ENCODE data around the gene SRL. TPM values are rescaled to one million over a fixed set of nuclear protein-coding genes. Genes with fewer than 3 reads are reported as not detected.

The SRL gene
- total RNA-seq, 4 donors from 2014 or later = 1.2 to 3.4 (median 2.4) TPM

- H3K4me3 ChIP-seq = peak overlapping the region in 1 of 2 donors; percentile 4
Measured at GRCh38 chr16:4240624-4241023, 1.3 kb downstream of the SRL start.

DNA sequence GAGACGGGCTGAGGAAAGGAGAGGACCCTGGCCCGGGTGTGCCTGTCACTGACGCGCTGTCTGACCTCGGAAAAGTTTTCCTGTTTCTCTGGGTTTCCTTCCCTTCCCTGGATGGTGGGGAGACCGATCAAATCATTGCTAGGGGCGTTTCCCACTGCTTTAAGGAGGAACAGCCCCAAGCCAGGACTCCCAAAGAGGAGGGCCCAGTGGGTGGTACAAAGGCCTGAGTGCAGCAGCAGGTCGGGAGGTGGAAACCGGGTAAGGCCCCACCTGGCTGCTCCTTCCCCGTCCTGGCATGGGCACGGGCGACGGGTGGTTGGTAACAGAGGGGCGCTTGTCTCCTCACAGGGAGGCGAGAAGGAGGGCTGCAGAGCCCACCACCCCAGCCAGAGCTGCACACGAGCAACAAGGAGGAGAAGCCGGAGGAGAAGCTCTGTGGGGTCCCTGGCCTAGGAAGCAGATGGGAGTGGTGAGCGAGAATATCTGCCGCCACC is 2.2 kb downstream of the SRL start:
- WGBS, 2 donors (ENCODE audit: low coverage in 1 of 2) = 80 to 87% methylated on average over 2 to 5 of the region's 19 CpGs
- no peaks in the 10 kb centered on the region for H3K27me3 ChIP-seq
- no peak overlapping the region for H3K27ac ChIP-seq
- ATAC-seq = no peak
- peaks cover 0 to 14% (median 0%) of the 10 kb centered on the region in 3 donors for H3K4me1 ChIP-seq
- TF ChIP-seq, protein P1, sequence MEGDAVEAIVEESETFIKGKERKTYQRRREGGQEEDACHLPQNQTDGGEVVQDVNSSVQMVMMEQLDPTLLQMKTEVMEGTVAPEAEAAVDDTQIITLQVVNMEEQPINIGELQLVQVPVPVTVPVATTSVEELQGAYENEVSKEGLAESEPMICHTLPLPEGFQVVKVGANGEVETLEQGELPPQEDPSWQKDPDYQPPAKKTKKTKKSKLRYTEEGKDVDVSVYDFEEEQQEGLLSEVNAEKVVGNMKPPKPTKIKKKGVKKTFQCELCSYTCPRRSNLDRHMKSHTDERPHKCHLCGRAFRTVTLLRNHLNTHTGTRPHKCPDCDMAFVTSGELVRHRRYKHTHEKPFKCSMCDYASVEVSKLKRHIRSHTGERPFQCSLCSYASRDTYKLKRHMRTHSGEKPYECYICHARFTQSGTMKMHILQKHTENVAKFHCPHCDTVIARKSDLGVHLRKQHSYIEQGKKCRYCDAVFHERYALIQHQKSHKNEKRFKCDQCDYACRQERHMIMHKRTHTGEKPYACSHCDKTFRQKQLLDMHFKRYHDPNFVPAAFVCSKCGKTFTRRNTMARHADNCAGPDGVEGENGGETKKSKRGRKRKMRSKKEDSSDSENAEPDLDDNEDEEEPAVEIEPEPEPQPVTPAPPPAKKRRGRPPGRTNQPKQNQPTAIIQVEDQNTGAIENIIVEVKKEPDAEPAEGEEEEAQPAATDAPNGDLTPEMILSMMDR (IDR thresholded peaks at IDR 0.05) = no peak
- H3K4me3 ChIP-seq = peak overlapping the region in 1 of 2 donors; percentile 30
- no peaks in the 10 kb centered on the region for H3K36me3 ChIP-seq
- H3K9me3 ChIP-seq = no peaks in the 10 kb centered on the region

More at GRCh38 chr16:4240624-4241023, 1.3 kb downstream of the SRL start:
- Histone ChIP-seq H3K4me1 (peaks cover 0 to 14% (median 0%) of the 10 kb centered on the region in 3 donors), H3K36me3 (no peaks in the 10 kb centered on the region), H3K27me3 (no peaks in the 10 kb centered on the region), H3K9me3 (no peaks in the 10 kb centered on the region), H3K27ac (peak overlapping the region in 1 of 4 donors; percentile 47)
- TF ChIP-seq, protein P1 (IDR thresholded peaks at IDR 0.05) = no peak
- no peak for TF ChIP-seq EP300 (IDR thresholded peaks at IDR 0.05)
- TF ChIP-seq POLR2A (IDR thresholded peaks at IDR 0.05) = no peak
- no peak for TF ChIP-seq POLR2AphosphoS5 (IDR thresholded peaks at IDR 0.05)
- no peak for ATAC-seq
- WGBS, 2 donors (ENCODE audit: low coverage in 1 of 2) = 87% methylated on average over 3 of the region's 12 CpGs; no CpG with 5 or more reads in 1 of the 2 donors

DNA sequence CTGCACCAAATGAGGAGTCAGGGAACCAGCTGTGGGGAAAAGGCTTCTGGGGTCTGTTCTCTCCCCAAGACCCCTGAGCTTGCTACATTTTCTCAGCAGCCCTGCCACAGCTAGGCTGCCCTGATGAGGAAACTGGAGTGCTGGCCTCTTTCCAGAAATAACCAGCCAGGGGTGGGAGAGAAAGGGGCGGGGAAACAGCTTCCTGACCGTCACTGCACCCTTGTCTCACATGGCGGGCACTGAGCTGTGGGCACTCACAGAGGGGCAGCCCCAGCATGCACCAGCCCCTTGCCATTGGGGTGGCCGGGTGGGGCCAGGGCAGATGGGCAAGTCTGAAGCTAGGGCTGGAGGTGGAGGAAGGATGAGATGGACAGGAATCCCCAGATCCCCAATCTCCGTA is 2.9 kb downstream of the SRL start:
- no peaks in the 10 kb centered on the region for H3K27me3 ChIP-seq
- TF ChIP-seq EP300 (IDR thresholded peaks at IDR 0.05) (no peak), POLR2AphosphoS5 (IDR thresholded peaks at IDR 0.05) (no peak), POLR2A (IDR thresholded peaks at IDR 0.05) (no peak)
- TF ChIP-seq, protein P1 (IDR thresholded peaks at IDR 0.05) = no peak
- WGBS, 2 donors (ENCODE audit: low coverage in 1 of 2) = 14 to 100% methylated on average over 1 of the region's 5 CpGs
- H3K36me3 ChIP-seq = no peaks in the 10 kb centered on the region
- no peak for ATAC-seq
- H3K4me1 ChIP-seq = peaks cover 0 to 14% (median 0%) of the 10 kb centered on the region in 3 donors
- H3K9me3 ChIP-seq = no peaks in the 10 kb centered on the region
- no peak overlapping the region for H3K27ac ChIP-seq
- peak overlapping the region in 1 of 2 donors; percentile 30 for H3K4me3 ChIP-seq

DNA sequence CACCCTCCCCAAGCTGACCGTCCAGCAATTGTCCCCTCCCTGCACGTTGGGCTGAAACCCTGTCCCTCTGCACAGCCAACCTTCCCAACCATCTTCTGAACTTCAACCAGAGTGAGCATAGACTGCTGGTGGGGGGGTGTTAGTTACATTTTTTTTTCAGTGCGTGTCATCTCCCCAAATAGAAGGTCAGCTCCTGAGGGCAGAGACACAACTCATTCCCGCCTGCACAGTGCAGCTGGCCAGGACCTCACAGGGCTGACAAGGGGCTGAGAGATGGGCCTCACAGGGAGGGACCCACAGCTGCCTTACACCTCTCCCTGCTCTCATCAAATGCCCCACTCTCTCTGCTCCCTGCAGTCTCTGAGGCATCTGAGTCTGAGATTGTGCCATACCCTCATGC is 8.4 kb downstream of the SRL start:
- Histone ChIP-seq H3K4me3 (no peak overlapping the region), H3K9me3 (no peaks in the 10 kb centered on the region), H3K4me1 (peaks cover 0 to 14% (median 0%) of the 10 kb centered on the region in 3 donors), H3K27me3 (no peaks in the 10 kb centered on the region), H3K36me3 (no peaks in the 10 kb centered on the region), H3K27ac (no peak overlapping the region)
- TF ChIP-seq POLR2AphosphoS5 (IDR thresholded peaks at IDR 0.05) (no peak), POLR2A (IDR thresholded peaks at IDR 0.05) (no peak), EP300 (IDR thresholded peaks at IDR 0.05) (no peak)
- TF ChIP-seq, protein P1 (IDR thresholded peaks at IDR 0.05) = no peak
- ATAC-seq = no peak
- 58% methylated on average over 3 of the region's 4 CpGs; no CpG with 5 or more reads in 1 of the 2 donors for WGBS, 2 donors (ENCODE audit: low coverage in 1 of 2)
